Measurements from ENCODE around the gene ALPP. TPM values are rescaled to one million over a fixed set of nuclear protein-coding genes. Genes with fewer than 3 reads are reported as not detected.
A peak's percentile ranks its signal among the peaks of the same experiment; 100 is the strongest.

The ALPP gene
- total RNA-seq, 2 experiments from 2014 or later = not detected

DNA sequence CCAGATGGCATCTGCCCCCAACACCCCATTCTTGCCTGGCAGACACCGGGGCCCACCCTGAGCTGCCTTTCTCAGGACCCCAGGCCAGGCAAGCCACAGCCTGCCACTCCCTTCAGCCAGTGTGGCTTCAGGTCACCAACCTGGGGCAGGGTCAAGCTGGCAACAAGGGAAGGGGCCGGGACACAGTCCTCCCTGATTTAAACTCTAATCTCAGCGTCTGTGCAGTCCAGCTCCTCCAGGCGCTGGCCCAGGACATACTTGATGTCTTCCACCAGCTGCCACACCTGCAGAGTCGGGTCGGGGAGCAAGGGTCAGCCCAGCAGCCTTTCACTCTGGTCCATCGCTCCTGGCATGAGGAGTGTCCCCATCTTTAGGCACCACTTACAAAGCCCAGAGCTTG, 29.0 kb upstream of the ALPP start:
- Histone ChIP-seq H3K27ac (ENCODE audit: low read depth in 1 of 2, low read length in 2 of 2) (no peak overlapping the region), H3K4me3 (ENCODE audit: low read length) (no peak overlapping the region), H3K9me3 (ENCODE audit: control insufficient read depth in 1 of 2, insufficient read depth in 1 of 2, low read length in 2 of 2) (peaks cover 0 to 34% of the 10 kb centered on the region in 2 experiments), H3K36me3 (ENCODE audit: insufficient read depth, low read length) (no peaks in the 10 kb centered on the region), H3K27me3 (ENCODE audit: control insufficient read depth in 1 of 2, insufficient read depth in 2 of 2, low read length in 2 of 2) (peaks cover 40 to 45% of the 10 kb centered on the region in 2 experiments), H3K4me1 (ENCODE audit: insufficient read depth, low read length) (peaks cover 44% of the 10 kb centered on the region)
- H3K27me3 Mint-ChIP-seq = peaks cover 20% of the 10 kb centered on the region
- no peaks in the 10 kb centered on the region for H3K9me3 Mint-ChIP-seq
- POLR2A ChIA-PET = no interaction called here
- intact Hi-C loops (cut with DNase I, micrococcal nuclease) = no loop called here
- H3K27ac Mint-ChIP-seq = no peak overlapping the region
- H3K4me1 Mint-ChIP-seq (ENCODE audit: low read depth) = no peaks in the 10 kb centered on the region
- CTCF ChIA-PET = no interaction called here
- ATAC-seq (ENCODE audit: poor library complexity) (no peak), DNase-seq (peak in 1 of 14 experiments; percentile 24)
- no peaks in the 10 kb centered on the region for H3K36me3 Mint-ChIP-seq (ENCODE audit: low read depth)
- TF ChIP-seq, protein P1, sequence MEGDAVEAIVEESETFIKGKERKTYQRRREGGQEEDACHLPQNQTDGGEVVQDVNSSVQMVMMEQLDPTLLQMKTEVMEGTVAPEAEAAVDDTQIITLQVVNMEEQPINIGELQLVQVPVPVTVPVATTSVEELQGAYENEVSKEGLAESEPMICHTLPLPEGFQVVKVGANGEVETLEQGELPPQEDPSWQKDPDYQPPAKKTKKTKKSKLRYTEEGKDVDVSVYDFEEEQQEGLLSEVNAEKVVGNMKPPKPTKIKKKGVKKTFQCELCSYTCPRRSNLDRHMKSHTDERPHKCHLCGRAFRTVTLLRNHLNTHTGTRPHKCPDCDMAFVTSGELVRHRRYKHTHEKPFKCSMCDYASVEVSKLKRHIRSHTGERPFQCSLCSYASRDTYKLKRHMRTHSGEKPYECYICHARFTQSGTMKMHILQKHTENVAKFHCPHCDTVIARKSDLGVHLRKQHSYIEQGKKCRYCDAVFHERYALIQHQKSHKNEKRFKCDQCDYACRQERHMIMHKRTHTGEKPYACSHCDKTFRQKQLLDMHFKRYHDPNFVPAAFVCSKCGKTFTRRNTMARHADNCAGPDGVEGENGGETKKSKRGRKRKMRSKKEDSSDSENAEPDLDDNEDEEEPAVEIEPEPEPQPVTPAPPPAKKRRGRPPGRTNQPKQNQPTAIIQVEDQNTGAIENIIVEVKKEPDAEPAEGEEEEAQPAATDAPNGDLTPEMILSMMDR (IDR thresholded peaks at IDR 0.05) = no peak
- no peak overlapping the region for H3K4me3 Mint-ChIP-seq

DNA sequence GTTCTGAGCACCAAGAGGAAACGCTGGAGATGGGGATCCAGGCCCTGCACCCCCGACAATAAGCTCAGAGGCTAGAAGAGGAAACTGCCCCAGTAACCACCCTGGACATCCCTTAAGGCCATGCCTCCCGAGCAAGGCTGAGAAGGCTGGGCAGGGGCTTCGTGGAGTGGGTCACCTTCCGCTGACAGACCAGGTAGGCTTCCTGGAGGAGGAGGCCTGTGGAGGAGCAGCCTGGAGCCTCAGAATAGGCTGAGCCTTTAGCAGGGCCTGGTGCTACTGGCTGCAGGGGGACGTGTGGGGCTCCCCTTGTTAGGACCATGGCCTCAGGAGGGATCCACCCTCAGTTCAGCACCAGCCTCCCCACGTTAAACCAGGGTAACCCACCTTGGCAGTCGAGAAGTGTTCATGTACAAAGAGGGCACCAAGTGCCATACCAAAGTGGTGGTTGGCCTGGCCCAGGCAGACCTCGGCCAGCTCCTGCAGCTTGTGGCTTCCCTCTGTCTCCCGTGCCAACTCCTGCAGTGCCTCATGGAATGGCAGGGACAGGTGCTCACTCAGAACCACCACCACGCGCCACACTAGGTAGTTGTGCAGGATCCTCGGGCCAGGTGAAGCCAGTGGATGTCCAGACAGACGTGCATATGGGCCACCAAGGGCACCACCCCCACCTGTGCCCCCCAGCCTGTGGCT, 28.5 kb upstream of the ALPP start:
- no peak for ATAC-seq (ENCODE audit: poor library complexity)
- Histone ChIP-seq H3K4me3 (ENCODE audit: low read length) (no peak overlapping the region), H3K36me3 (ENCODE audit: insufficient read depth, low read length) (no peaks in the 10 kb centered on the region), H3K27ac (ENCODE audit: low read depth in 1 of 2, low read length in 2 of 2) (no peak overlapping the region), H3K27me3 (ENCODE audit: control insufficient read depth in 1 of 2, insufficient read depth in 2 of 2, low read length in 2 of 2) (peaks cover 42 to 45% of the 10 kb centered on the region in 2 experiments), H3K9me3 (ENCODE audit: control insufficient read depth in 1 of 2, insufficient read depth in 1 of 2, low read length in 2 of 2) (peaks cover 0 to 34% of the 10 kb centered on the region in 2 experiments), H3K4me1 (ENCODE audit: insufficient read depth, low read length) (peaks cover 44% of the 10 kb centered on the region)
- Mint-ChIP-seq H3K9me3 (no peaks in the 10 kb centered on the region), H3K27ac (no peak overlapping the region), H3K4me1 (ENCODE audit: low read depth) (no peaks in the 10 kb centered on the region), H3K27me3 (peaks cover 26% of the 10 kb centered on the region), H3K36me3 (ENCODE audit: low read depth) (no peaks in the 10 kb centered on the region), H3K4me3 (no peak overlapping the region)
- peak in 1 of 14 experiments; percentile 27 for DNase-seq
- ChIA-PET CTCF (no interaction called here), POLR2A (no interaction called here)
- intact Hi-C loops (cut with DNase I, micrococcal nuclease) = no loop called here
- TF ChIP-seq, protein P1 (IDR thresholded peaks at IDR 0.05) = no peak

DNA sequence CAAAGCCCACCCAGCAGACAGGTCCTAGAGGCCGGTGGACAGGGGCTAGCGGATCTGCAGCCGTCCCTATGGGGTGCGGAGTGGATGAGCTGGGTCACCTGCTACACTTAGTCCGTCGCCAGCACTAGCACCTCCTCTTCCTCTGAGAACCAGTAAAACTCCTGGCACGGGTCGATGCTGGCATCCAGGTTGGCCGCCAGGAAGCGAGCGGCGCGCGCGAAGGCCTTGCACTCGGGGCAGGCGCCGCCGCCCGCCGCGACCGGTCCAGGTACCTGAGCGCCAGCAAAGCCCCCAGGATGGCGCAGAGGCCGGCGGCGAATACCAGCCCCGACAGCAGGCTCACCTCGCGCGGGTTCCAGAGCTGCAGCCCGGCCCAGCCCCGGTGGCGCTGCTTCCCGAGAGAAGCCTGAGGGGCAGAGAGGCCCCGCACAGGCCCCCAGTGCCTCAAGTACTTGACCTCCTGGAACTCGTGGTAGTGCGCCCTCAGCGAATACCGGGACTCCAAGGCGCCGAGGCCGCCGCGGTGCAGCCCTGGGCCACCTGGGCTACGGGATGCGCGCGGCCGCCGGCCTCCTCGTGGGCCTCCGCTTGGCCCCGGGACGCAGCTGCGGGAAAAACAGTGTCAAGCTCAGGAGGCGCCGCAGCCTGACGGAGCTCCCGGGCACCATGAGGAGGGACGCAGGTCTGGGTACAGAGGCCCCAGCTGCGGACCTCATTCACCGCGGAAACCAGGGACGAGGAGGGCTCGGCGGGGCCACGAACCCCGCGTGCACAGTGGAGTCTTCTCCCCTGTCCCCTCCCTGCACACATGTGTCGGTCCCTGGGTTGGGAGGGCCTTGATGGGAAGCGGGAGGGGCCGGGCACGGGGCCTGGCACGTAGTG, 27.5 kb upstream of the ALPP start:
- Histone ChIP-seq H3K4me1 (ENCODE audit: insufficient read depth, low read length) (peaks cover 44% of the 10 kb centered on the region), H3K27ac (ENCODE audit: low read depth in 1 of 2, low read length in 2 of 2) (no peak overlapping the region), H3K9me3 (ENCODE audit: control insufficient read depth in 1 of 2, insufficient read depth in 1 of 2, low read length in 2 of 2) (peaks cover 0 to 34% of the 10 kb centered on the region in 2 experiments), H3K36me3 (ENCODE audit: insufficient read depth, low read length) (no peaks in the 10 kb centered on the region), H3K4me3 (ENCODE audit: low read length) (peak overlapping the region; percentile 24), H3K27me3 (ENCODE audit: control insufficient read depth in 1 of 2, insufficient read depth in 2 of 2, low read length in 2 of 2) (peaks cover 42 to 45% of the 10 kb centered on the region in 2 experiments)
- no peaks in the 10 kb centered on the region for H3K36me3 Mint-ChIP-seq (ENCODE audit: low read depth)
- no peak overlapping the region for H3K27ac Mint-ChIP-seq
- H3K27me3 Mint-ChIP-seq = peaks cover 26% of the 10 kb centered on the region
- intact Hi-C loops (cut with DNase I, micrococcal nuclease) = no loop called here
- ChIA-PET CTCF (no interaction called here), POLR2A (no interaction called here)
- no peaks in the 10 kb centered on the region for H3K4me1 Mint-ChIP-seq (ENCODE audit: low read depth)
- ATAC-seq (ENCODE audit: poor library complexity) (no peak), DNase-seq (peak in 2 of 14 experiments; percentile 8 to 29)
- no peaks in the 10 kb centered on the region for H3K9me3 Mint-ChIP-seq
- no peak overlapping the region for H3K4me3 Mint-ChIP-seq
- TF ChIP-seq, protein P1 (IDR thresholded peaks at IDR 0.05) = no peak

Data from CD4-positive, alpha-beta T cell (primary cell).